GM12878 (cell line): ENCODE measurements around the gene SLC1A7. TPM values are rescaled to one million over a fixed set of nuclear protein-coding genes. Genes with fewer than 3 reads are reported as not detected.

Source experiments
- ATAC-seq: fragments of 200-7000 bp; cut with Tn5 transposase; 3 replicates; pipeline ENCODE4 v1.9.1; 2020; ENCODE audit warnings: mild to moderate bottlenecking, moderate library complexity
- BruUV-seq: library from RNA; stranded (reverse); fragments of 400-500 nt; replicated peaks from 2 replicates; lab custom pipeline; 2021; lab: Mats Ljungman, UMichigan
- CTCF ChIA-PET: fragments of 300-600 bp; sonication (Branson Sonifier 250); formaldehyde crosslinking; extraction: SDS; loops from one replicate; lab custom pipeline; 2021; ENCODE audit warnings: inconsistent platforms; lab: Yijun Ruan, JAX
- POLR2A ChIA-PET: fragments of 350-600 bp; formaldehyde crosslinking; extraction: SDS; loops from one replicate; lab custom pipeline; 2021; ENCODE audit warnings: inconsistent platforms; lab: Charles Lee
- RAD21 ChIA-PET: fragments of 300-600 bp; sonication (Branson Sonifier 250); formaldehyde crosslinking; loops from one replicate; lab custom pipeline; 2023; ENCODE audit warnings: antibody characterized with exemption; ENCODE audit not compliant: unreplicated experiment; lab: Charles Lee
- SMC1A ChIA-PET: fragments of 300-600 bp; sonication (Branson Sonifier 250); formaldehyde crosslinking; loops from one replicate; lab custom pipeline; 2023; ENCODE audit not compliant: unreplicated experiment, uncharacterized antibody; lab: Charles Lee
- DNase-seq: peaks from one replicate; pipeline ENCODE4 v3.0.0-alpha.2; 2011; ENCODE audit warnings: low read depth, low spot score
- FAIRE-seq: peaks from 3 replicates; lab custom pipeline; 2011; peaks lifted over from hg19 to GRCh38; lab: Jason Lieb, UNC
- H2AFZ ChIP-seq: 2 replicates; pipeline ENCODE4 v1.6.0; 2011; ENCODE audit warnings: low read depth, low read length, control low read depth; ENCODE audit not compliant: control insufficient read depth
- H3K27ac ChIP-seq: 2 replicates; pipeline ENCODE4 v1.5.1; 2011; ENCODE audit warnings: control low read depth; ENCODE audit not compliant: control insufficient read depth, insufficient read depth
- H3K27me3 ChIP-seq, 2 experiments: replicated peaks in 1 of 2; 2 replicates each; pipeline versions ENCODE4 v1.6.0 to v1.6.1; 2011; ENCODE audit warnings: low read length in 1 of 2; ENCODE audit not compliant: control insufficient read depth in 2 of 2, insufficient read depth in 2 of 2
- H3K36me3 ChIP-seq, 2 experiments: 2 replicates each; pipeline ENCODE4 v1.5.1; 2011; ENCODE audit warnings: low read length in 1 of 2; ENCODE audit not compliant: control insufficient read depth in 2 of 2, insufficient read depth in 2 of 2
- H3K4me1 ChIP-seq: 2 replicates; pipeline ENCODE4 v1.6.1; 2011; ENCODE audit warnings: mild to moderate bottlenecking, low read length, moderate library complexity, mixed read lengths; ENCODE audit not compliant: control insufficient read depth, insufficient read depth
- H3K4me2 ChIP-seq: 2 replicates; pipeline ENCODE4 v1.6.0; 2011; ENCODE audit warnings: control low read depth; ENCODE audit not compliant: control insufficient read depth, insufficient read depth
- H3K4me3 ChIP-seq: fragments of 200-600 bp; sonication (generic); 2 replicates; pipeline ENCODE4 v1.5.1; 2016
- H3K79me2 ChIP-seq: 2 replicates; pipeline ENCODE4 v1.6.0; 2011; ENCODE audit warnings: low read length; ENCODE audit not compliant: control insufficient read depth, insufficient read depth
- H3K9ac ChIP-seq: 2 replicates; pipeline ENCODE4 v1.8.0; 2011; ENCODE audit warnings: low read length, control low read depth, mixed read lengths; ENCODE audit not compliant: control insufficient read depth, insufficient read depth
- H3K9me3 ChIP-seq: replicated peaks from 3 replicates; pipeline ENCODE4 v1.5.1; 2011; ENCODE audit warnings: mild to moderate bottlenecking, low read length; ENCODE audit not compliant: control insufficient read depth, insufficient read depth
- H4K20me1 ChIP-seq: 2 replicates; pipeline ENCODE4 v1.6.0; 2011; ENCODE audit not compliant: control insufficient read depth, insufficient read depth
- ATF7 ChIP-seq: fragments of 450-650 bp; IDR thresholded peaks from 2 replicates; pipeline ENCODE4 v1.6.1; 2016; ENCODE audit warnings: low read depth, mild to moderate bottlenecking
- BACH1 ChIP-seq: fragments of 450-650 bp; IDR thresholded peaks from 2 replicates; pipeline ENCODE4 v1.6.1; 2017; ENCODE audit warnings: mild to moderate bottlenecking, borderline replicate concordance
- CBX3 ChIP-seq: fragments of 200-600 bp; sonication (generic); IDR thresholded peaks from 2 replicates; pipeline ENCODE4 v1.6.1; 2016; ENCODE audit warnings: low read depth, borderline replicate concordance
- FOS ChIP-seq: IDR thresholded peaks from 3 replicates; pipeline ENCODE4 v1.6.1; 2011; ENCODE audit warnings: borderline replicate concordance; ENCODE audit not compliant: insufficient read length; ENCODE audit errors: extremely low read depth
- IKZF2 ChIP-seq, 2 experiments: fragments of 450-650 bp; IDR thresholded peaks; 2 replicates each; pipeline ENCODE4 v1.6.1; 2017; ENCODE audit warnings: mild to moderate bottlenecking in 2 of 2, moderate library complexity in 2 of 2
- IRF4 ChIP-seq: IDR thresholded peaks from 2 replicates; pipeline ENCODE4 v1.6.1; 2011; ENCODE audit warnings: low read depth, low read length
- SUZ12 ChIP-seq: fragments of 200-600 bp; sonication (generic); IDR thresholded peaks from one replicate; pipeline ENCODE4 v1.6.1; 2018; ENCODE audit warnings: antibody characterized with exemption, mild to moderate bottlenecking; ENCODE audit not compliant: unreplicated experiment
- TBL1XR1 ChIP-seq: IDR thresholded peaks from 2 replicates; pipeline ENCODE4 v1.6.1; 2012; ENCODE audit warnings: low read depth, low read length, improper control_type of control experiment
- WGBS: methylation state at CpG from one replicate; pipeline ENCODE4 v1.1.6; 2016; ENCODE audit warnings: low lambda C conversion rate; ENCODE audit not compliant: insufficient replicate concordance, insufficient coverage; ENCODE audit errors: missing lambda C conversion rate; 5-methylcytosine and 5-hydroxymethylcytosine counted together
- in situ Hi-C: fragments of 300-500 bp; cut with MboI; formaldehyde crosslinking; loops from 9 replicates; pipeline ENCODE4 v1.14.3; 2018; ENCODE audit warnings: mixed read lengths
- intact Hi-C: fragments of 100-400 bp; cut with micrococcal nuclease; formaldehyde crosslinking; loops from one replicate; pipeline ENCODE4 v1.14.2; 2022; ENCODE audit not compliant: unreplicated experiment
- polyA plus RNA-seq, 11 experiments: library from polyadenylated mRNA; depleted of rRNA in 4 of 11; unstranded in 6 of 11; stranded (reverse) in 5 of 11; fragments of >200 nt; fragmentation: Nextera tagmentation in 4 of 11; fragmentation: Illumina TruSeq in 1 of 11; extraction: Ambion mirVana in 4 of 11; extraction: Trizol in 1 of 11; gene quantifications; 1 replicate in 1 of 11; 2 replicates in 10 of 11; pipeline versions ENCODE4 v1.2.1 to v1.2.3, GENCODE V29; 2011 to 2016; ENCODE audit warnings: inconsistent platforms in 2 of 11, missing spikeins in 2 of 11, low read depth in 1 of 11
- total RNA-seq, 4 experiments: library from RNA; depleted of rRNA in 3 of 4; stranded (reverse); fragments of >200 nt in 3 of 4; fragmentation: Illumina TruSeq in 1 of 4; extraction: Trizol in 1 of 4; gene quantifications; 2 replicates each; pipeline versions ENCODE4 v1.2.1 to v1.2.3, GENCODE V29; 2013 to 2021
- TF ChIP-seq, protein P1 (sequence below): fragments of 450-650 bp; IDR thresholded peaks from 2 replicates; pipeline ENCODE4 v1.6.1; 2016; ENCODE audit warnings: mild to moderate bottlenecking, moderate library complexity, borderline replicate concordance
- TF ChIP-seq, protein P2 (sequence below): IDR thresholded peaks from 2 replicates; pipeline ENCODE4 v1.6.1; 2011; ENCODE audit warnings: borderline replicate concordance, low read depth, mild to moderate bottlenecking, moderate library complexity, mixed read lengths, low read length; ENCODE audit not compliant: insufficient read depth; ENCODE audit errors: extremely low read length

Gene SLC1A7
- total and polyA plus RNA-seq, 10 of the 15 experiments (the other 5 are each of a cell fraction or from before 2014, with no cell fraction given), result not detected

DNA sequence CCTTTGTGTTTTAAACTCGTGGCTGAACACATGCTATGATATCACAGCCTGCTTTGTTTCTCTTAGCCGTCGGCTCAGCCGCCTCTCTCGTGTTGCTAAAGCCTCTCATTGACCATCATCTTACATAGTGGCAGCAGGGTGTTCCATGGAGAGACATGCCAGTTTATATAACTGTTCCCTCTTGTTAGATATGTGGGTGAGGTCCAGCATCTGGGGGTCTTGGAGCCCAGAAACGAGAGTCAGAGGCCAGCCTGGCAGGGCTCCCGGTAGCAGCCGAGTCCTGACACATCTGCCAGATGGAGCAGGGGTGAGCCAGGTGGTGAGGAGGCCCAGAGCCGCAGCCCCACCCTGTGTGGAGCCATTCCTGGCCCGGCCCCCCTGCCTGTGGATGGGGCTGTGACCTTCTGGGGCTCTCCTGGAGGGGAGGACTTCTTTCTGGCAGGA, 68.5 kb downstream of the SLC1A7 start:
- H4K20me1 ChIP-seq, result no peaks in the 10 kb centered on the region
- H3K27ac ChIP-seq, result no peak overlapping the region
- DNase-seq (no peak), FAIRE-seq (no peak), ATAC-seq (no peak)
- ChIA-PET CTCF (no interaction called here), SMC1A (no interaction called here), RAD21 (no interaction called here), POLR2A (no interaction called here)
- no TSS peak for BruUV-seq
- 26% methylated on average over 10 of the region's 10 CpGs for WGBS
- H2AFZ ChIP-seq, result no peak overlapping the region
- H3K9me3 ChIP-seq, result no peaks in the 10 kb centered on the region
- no peaks in the 10 kb centered on the region for H3K36me3 ChIP-seq
- no peak overlapping the region for H3K4me2 ChIP-seq
- H3K27me3 ChIP-seq, result no peaks in the 10 kb centered on the region
- H3K4me3 ChIP-seq, result no peak overlapping the region
- H3K79me2 ChIP-seq, result no peaks in the 10 kb centered on the region
- intact Hi-C loops, result no loop called here
- no peak for TF ChIP-seq ATF7
- TF ChIP-seq, protein P1, sequence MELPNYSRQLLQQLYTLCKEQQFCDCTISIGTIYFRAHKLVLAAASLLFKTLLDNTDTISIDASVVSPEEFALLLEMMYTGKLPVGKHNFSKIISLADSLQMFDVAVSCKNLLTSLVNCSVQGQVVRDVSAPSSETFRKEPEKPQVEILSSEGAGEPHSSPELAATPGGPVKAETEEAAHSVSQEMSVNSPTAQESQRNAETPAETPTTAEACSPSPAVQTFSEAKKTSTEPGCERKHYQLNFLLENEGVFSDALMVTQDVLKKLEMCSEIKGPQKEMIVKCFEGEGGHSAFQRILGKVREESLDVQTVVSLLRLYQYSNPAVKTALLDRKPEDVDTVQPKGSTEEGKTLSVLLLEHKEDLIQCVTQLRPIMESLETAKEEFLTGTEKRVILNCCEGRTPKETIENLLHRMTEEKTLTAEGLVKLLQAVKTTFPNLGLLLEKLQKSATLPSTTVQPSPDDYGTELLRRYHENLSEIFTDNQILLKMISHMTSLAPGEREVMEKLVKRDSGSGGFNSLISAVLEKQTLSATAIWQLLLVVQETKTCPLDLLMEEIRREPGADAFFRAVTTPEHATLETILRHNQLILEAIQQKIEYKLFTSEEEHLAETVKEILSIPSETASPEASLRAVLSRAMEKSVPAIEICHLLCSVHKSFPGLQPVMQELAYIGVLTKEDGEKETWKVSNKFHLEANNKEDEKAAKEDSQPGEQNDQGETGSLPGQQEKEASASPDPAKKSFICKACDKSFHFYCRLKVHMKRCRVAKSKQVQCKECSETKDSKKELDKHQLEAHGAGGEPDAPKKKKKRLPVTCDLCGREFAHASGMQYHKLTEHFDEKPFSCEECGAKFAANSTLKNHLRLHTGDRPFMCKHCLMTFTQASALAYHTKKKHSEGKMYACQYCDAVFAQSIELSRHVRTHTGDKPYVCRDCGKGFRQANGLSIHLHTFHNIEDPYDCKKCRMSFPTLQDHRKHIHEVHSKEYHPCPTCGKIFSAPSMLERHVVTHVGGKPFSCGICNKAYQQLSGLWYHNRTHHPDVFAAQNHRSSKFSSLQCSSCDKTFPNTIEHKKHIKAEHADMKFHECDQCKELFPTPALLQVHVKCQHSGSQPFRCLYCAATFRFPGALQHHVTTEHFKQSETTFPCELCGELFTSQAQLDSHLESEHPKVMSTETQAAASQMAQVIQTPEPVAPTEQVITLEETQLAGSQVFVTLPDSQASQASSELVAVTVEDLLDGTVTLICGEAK, result no peak
- TF ChIP-seq IRF4, result no peak
- TF ChIP-seq BACH1, result no peak
- TF ChIP-seq CBX3, result no peak
- TF ChIP-seq SUZ12, result no peak
- TF ChIP-seq FOS, result no peak
- no peak for TF ChIP-seq TBL1XR1
- TF ChIP-seq, protein P2, sequence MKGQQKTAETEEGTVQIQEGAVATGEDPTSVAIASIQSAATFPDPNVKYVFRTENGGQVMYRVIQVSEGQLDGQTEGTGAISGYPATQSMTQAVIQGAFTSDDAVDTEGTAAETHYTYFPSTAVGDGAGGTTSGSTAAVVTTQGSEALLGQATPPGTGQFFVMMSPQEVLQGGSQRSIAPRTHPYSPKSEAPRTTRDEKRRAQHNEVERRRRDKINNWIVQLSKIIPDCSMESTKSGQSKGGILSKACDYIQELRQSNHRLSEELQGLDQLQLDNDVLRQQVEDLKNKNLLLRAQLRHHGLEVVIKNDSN, result no peak
- TF ChIP-seq IKZF2 (IDR thresholded peaks at IDR 0.05), result no peak
- H3K4me1 ChIP-seq, result no peaks in the 10 kb centered on the region
- in situ Hi-C loops, result no loop called here
- no peak overlapping the region for H3K9ac ChIP-seq
